Stimulated activated CD8-positive, alpha-beta memory T cell treated with anti-CD3 and anti-CD28 coated beads, Interleukin-4, amount 100 ng/mL, for 24 hours (primary cell): ENCODE results near the gene TPBGL.

ENCODE experiments used
- DNase-seq: peaks from one replicate; pipeline ENCODE4 v3.0.0-alpha.2; 2020; ENCODE audit warnings: low read depth

The TPBGL gene

GRCh38 chr11:75212411-75212810 is 28.2 kb upstream of the TPBGL start:
- no peak for DNase-seq

- peak; percentile 56 for DNase-seq
Observed at GRCh38 chr11:75214411-75214821, 26.2 kb upstream of the TPBGL start.

GRCh38 chr11:75214843-75215242 is 25.7 kb upstream of the TPBGL start:
- DNase-seq: no peak

- no peak for DNase-seq
Observed at GRCh38 chr11:75219869-75220268, 20.7 kb upstream of the TPBGL start.

- DNase-seq: no peak
Observed at GRCh38 chr11:75223954-75224643, 16.5 kb upstream of the TPBGL start.

- no peak for DNase-seq
Observed at GRCh38 chr11:75225794-75226193, 14.8 kb upstream of the TPBGL start.

GRCh38 chr11:75229466-75229865 is 11.1 kb upstream of the TPBGL start:
- DNase-seq: no peak

GRCh38 chr11:75230621-75231020 is 10.0 kb upstream of the TPBGL start:
- no peak for DNase-seq

- no peak for DNase-seq
Observed at GRCh38 chr11:75233754-75234172, 6.8 kb upstream of the TPBGL start.

- no peak for DNase-seq
Observed at GRCh38 chr11:75236062-75236461, 4.5 kb upstream of the TPBGL start.

GRCh38 chr11:75237050-75237449 is 3.5 kb upstream of the TPBGL start:
- DNase-seq: no peak

- no peak for DNase-seq
Observed at GRCh38 chr11:75238595-75239440, 1.8 kb upstream of the TPBGL start.

GRCh38 chr11:75239531-75240290 is 863 bp upstream of the TPBGL start:
- DNase-seq: no peak

- peak; percentile 80 for DNase-seq
Observed at GRCh38 chr11:75241036-75241905, 697 bp downstream of the TPBGL start.

GRCh38 chr11:75241906-75242644 is 1.5 kb downstream of the TPBGL start:
- DNase-seq: no peak

GRCh38 chr11:75242722-75243600 is 2.4 kb downstream of the TPBGL start:
- DNase-seq: no peak

GRCh38 chr11:75244052-75244814 is 3.7 kb downstream of the TPBGL start:
- no peak for DNase-seq

- no peak for DNase-seq
Observed at GRCh38 chr11:75245356-75246005, 4.9 kb downstream of the TPBGL start.
